ENCODE measurements around the gene UFD1.

UFD1 gene

GRCh38 chr22:19429950-19430889 is 48.8 kb downstream of the UFD1 start:
- DNase-seq, result peak; percentile 4

- DNase-seq, result no peak
Observed at GRCh38 chr22:19424186-19424500, 54.9 kb downstream of the UFD1 start.

- no peak for DNase-seq
Observed at GRCh38 chr22:19422440-19423301, 56.3 kb downstream of the UFD1 start.

- no peak for DNase-seq
Observed at GRCh38 chr22:19420321-19420720, 58.7 kb downstream of the UFD1 start.

GRCh38 chr22:19419464-19420178 is 59.4 kb downstream of the UFD1 start:
- no peak for DNase-seq

GRCh38 chr22:19419086-19419463 is 59.9 kb downstream of the UFD1 start:
- no peak for DNase-seq

GRCh38 chr22:19412923-19413322 is 66.1 kb downstream of the UFD1 start:
- no peak for DNase-seq

GRCh38 chr22:19412478-19412877 is 66.5 kb downstream of the UFD1 start:
- no peak for DNase-seq

GRCh38 chr22:19411690-19412045 is 67.3 kb downstream of the UFD1 start:
- no peak for DNase-seq

GRCh38 chr22:19410941-19411689 is 67.9 kb downstream of the UFD1 start:
- DNase-seq, result no peak

- DNase-seq, result no peak
Observed at GRCh38 chr22:19407649-19408606, 71.1 kb downstream of the UFD1 start.

- DNase-seq, result no peak
Observed at GRCh38 chr22:19406846-19407245, 72.1 kb downstream of the UFD1 start.

- DNase-seq, result no peak
Observed at GRCh38 chr22:19406281-19406811, 72.6 kb downstream of the UFD1 start.

GRCh38 chr22:19405652-19406051 is 73.3 kb downstream of the UFD1 start:
- no peak for DNase-seq

- no peak for DNase-seq
Observed at GRCh38 chr22:19405133-19405532, 73.9 kb downstream of the UFD1 start.

- DNase-seq, result no peak
Observed at GRCh38 chr22:19404676-19405075, 74.3 kb downstream of the UFD1 start.

- DNase-seq, result no peak
Observed at GRCh38 chr22:19402642-19403191, 76.3 kb downstream of the UFD1 start.

- no peak for DNase-seq
Observed at GRCh38 chr22:19401483-19401882, 77.5 kb downstream of the UFD1 start.

GRCh38 chr22:19400881-19401280 is 78.1 kb downstream of the UFD1 start:
- no peak for DNase-seq
